ENCODE data around the gene GFOD1. TPM values are rescaled to one million over a fixed set of nuclear protein-coding genes. Genes with fewer than 3 reads are reported as not detected.

Gene GFOD1
- total RNA-seq, 6 experiments from 2014 or later, result 2.3 to 4.7 (median 2.9) TPM

DNA sequence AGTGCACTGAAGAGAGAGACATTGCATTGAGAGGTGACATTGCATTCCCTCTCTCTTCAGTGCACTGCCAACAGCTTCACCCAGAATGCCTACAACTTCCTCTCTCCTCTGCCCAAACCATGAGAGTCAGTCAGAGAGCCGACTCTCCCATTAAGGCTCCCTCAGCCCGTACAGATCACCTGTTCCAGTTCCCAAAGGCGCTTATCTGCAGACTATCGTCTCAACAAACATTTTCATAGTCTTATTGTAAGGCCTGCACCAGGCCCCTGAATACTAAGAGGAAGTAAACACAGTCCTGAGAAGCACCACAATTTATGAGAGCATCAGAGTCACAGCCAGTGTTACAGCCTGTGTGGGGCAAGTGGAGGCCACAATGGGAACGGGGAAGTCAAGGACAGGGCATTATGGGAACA lies 53.7 kb downstream of the GFOD1 start:
- no peak overlapping the region for H3K4me3 Mint-ChIP-seq
- no peaks in the 10 kb centered on the region for H3K9me3 Mint-ChIP-seq
- no peaks in the 10 kb centered on the region; the same call in 1 of the 2 replicates for H3K27me3 Mint-ChIP-seq (ENCODE audit: insufficient read depth)
- no peaks in the 10 kb centered on the region for H3K36me3 Mint-ChIP-seq (ENCODE audit: low read depth)
- H3K27ac Mint-ChIP-seq, result no peak overlapping the region
- peaks cover 23% of the 10 kb centered on the region for H3K4me1 Mint-ChIP-seq (ENCODE audit: low read depth)
- DNase-seq, result no peak
- no peak for TF ChIP-seq CTCF (IDR thresholded peaks at IDR 0.05)

DNA sequence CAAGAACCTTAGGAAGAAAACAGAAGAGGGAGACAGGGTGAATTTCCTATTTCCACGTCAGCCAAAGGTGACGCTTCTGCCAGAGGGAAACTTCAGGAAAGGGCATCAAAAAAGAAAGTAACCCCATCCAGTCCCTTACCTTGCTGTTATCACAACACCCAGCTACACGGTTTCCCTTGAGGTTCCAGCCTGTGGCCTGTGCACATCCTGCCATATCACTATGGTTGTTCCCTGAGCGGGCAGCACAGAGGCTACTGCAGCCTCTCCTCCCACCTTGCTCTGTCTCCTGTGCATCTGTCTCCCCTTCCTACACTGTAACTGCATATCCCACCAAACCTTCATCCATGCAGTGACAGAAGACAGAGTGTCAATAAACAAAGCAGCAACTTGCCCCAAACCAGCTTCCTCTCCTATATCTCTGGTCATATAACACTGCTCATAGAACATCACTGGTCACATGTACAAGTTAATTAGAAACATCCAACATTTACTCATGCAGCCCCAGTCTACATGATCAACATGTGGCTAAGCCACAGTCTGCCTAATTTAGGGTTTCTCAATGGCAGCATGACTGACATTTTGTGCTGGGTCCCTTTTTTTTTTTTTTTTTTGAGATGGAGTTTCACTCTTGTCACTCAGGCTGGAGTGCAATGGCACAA lies 54.7 kb downstream of the GFOD1 start:
- no peak overlapping the region for H3K4me3 Mint-ChIP-seq
- no peak overlapping the region for H3K27ac Mint-ChIP-seq
- no peak for TF ChIP-seq CTCF (IDR thresholded peaks at IDR 0.05)
- peaks cover 19% of the 10 kb centered on the region for H3K4me1 Mint-ChIP-seq (ENCODE audit: low read depth)
- H3K9me3 Mint-ChIP-seq, result no peaks in the 10 kb centered on the region
- no peaks in the 10 kb centered on the region for H3K36me3 Mint-ChIP-seq (ENCODE audit: low read depth)
- no peaks in the 10 kb centered on the region; the same call in 1 of the 2 replicates for H3K27me3 Mint-ChIP-seq (ENCODE audit: insufficient read depth)
- no peak for DNase-seq

GRCh38 chr6:13431861-13432465 lies 55.4 kb downstream of the GFOD1 start:
- no peaks in the 10 kb centered on the region for H3K36me3 Mint-ChIP-seq (ENCODE audit: low read depth)
- H3K27me3 Mint-ChIP-seq (ENCODE audit: insufficient read depth), result no peaks in the 10 kb centered on the region; the same call in 1 of the 2 replicates
- H3K9me3 Mint-ChIP-seq, result no peaks in the 10 kb centered on the region
- no peak for TF ChIP-seq CTCF (IDR thresholded peaks at IDR 0.05)
- peak overlapping the region; percentile 4; the same call in 1 of the 2 replicates for H3K27ac Mint-ChIP-seq
- H3K4me1 Mint-ChIP-seq (ENCODE audit: low read depth), result peaks cover 12% of the 10 kb centered on the region
- peak overlapping the region; percentile 10; the same call in 1 of the 2 replicates for H3K4me3 Mint-ChIP-seq
- peak; percentile 9 for DNase-seq

DNA sequence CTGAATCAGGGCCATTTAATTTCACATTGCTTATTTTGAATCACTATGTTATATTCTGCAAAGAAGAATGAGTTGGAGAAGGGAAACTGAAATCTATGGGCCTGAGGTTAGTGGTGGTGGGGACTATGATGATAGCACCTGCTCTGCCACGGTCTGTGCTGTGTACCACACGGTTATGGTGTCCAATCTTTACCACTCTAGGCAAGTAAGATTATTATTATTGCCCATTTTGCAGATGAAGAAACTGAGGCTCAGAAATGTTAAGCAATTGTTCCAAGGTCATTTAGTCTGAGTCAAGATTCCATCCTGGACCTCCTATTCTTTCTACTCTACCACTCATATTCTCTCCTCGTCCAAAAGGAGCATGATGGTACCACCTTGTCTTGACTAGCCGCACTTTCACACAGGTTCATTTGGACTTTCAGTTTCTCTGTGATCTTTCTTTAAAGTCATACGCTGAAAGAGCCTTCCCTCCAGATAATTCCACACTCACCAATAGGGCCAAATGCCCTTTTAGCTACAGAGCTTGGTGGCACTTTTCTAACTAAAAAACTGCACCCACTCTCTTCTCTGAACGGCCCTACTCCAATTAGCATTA lies 56.2 kb downstream of the GFOD1 start:
- Mint-ChIP-seq H3K4me3 (no peak overlapping the region), H3K27me3 (ENCODE audit: insufficient read depth) (no peaks in the 10 kb centered on the region; the same call in 1 of the 2 replicates), H3K27ac (no peak overlapping the region), H3K4me1 (ENCODE audit: low read depth) (peaks cover 10% of the 10 kb centered on the region), H3K36me3 (ENCODE audit: low read depth) (no peaks in the 10 kb centered on the region), H3K9me3 (no peaks in the 10 kb centered on the region)
- no peak for DNase-seq
- no peak for TF ChIP-seq CTCF (IDR thresholded peaks at IDR 0.05)

DNA sequence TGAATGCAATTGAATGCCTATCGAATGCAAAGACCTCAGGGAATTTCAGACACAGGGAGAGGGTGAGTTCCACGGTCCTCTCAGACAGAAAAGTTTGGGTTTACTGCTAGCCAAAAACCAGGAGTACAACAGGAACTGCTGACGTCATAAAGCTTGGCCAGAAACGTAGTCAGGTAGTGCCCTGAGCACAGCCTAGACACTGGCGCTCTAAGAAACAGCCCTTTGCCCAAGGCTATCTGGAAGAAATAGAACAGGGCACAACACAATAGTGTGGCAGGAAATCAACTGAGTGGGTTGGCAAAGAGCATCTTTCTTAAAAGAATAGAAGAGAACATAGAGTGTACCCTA lies 58.0 kb downstream of the GFOD1 start:
- Mint-ChIP-seq H3K4me1 (ENCODE audit: low read depth) (peaks cover 23% of the 10 kb centered on the region), H3K27ac (no peak overlapping the region), H3K4me3 (no peak overlapping the region), H3K9me3 (no peaks in the 10 kb centered on the region), H3K27me3 (ENCODE audit: insufficient read depth) (no peaks in the 10 kb centered on the region; the same call in 1 of the 2 replicates), H3K36me3 (ENCODE audit: low read depth) (no peaks in the 10 kb centered on the region)
- no peak for DNase-seq
- TF ChIP-seq CTCF (IDR thresholded peaks at IDR 0.05), result no peak
